Activated T-cell treated with anti-CD3 and anti-CD28 coated beads for 24 hours (primary cell): ENCODE measurements around the gene NHERF2.
"Not testable (repeated sequence)": the region's sequence is repeated elsewhere in the genome, so short reads cannot be mapped to it uniquely, and the experiment has no call there.

ENCODE experiments used
- DNase-seq: peaks from one replicate; pipeline ENCODE4 v3.0.0-alpha.2; 2020; ENCODE audit warnings: low read depth

Gene NHERF2

GRCh38 chr16:2028146-2028545 is 1.4 kb downstream of the NHERF2 start:
- DNase-seq: no peak

DNA sequence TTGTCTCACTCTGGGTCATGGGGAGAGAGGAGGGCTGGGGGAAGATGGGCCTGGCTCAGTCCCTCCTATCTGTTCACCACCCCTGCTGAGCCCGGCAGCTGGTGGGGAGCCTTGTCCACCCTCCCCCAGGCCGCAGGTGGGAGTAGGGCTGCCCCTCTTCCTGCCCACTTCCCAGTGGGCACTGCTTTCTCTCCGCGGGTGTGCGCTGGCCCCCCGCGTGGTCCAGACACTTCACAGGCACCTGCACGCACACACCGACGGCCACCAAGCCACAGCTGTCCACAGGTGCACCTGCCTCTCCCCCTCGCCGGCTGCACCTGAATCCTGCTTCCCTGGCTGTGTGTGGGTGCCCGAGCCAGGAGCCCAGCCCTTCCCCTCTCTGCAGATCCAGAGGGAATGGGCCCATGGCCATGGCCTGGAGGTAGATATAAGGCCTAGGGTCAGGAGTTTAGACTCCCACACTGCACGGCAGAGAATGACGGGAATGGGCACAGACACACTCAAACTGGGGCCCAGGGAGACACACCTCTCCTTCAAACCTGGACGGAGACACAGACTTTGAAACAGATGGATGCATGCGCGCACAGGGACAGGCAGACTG is 2.0 kb downstream of the NHERF2 start:
- DNase-seq: no peak

- no peak for DNase-seq
These were observed 2.6 kb downstream of the NHERF2 start for GRCh38 chr16:2029350-2029749.

GRCh38 chr16:2030036-2030435 is 3.3 kb downstream of the NHERF2 start:
- no peak for DNase-seq

- DNase-seq: no peak
These were observed 4.4 kb downstream of the NHERF2 start for GRCh38 chr16:2031081-2031577.

- no peak for DNase-seq
These were observed 5.8 kb downstream of the NHERF2 start for GRCh38 chr16:2032285-2033056.

DNA sequence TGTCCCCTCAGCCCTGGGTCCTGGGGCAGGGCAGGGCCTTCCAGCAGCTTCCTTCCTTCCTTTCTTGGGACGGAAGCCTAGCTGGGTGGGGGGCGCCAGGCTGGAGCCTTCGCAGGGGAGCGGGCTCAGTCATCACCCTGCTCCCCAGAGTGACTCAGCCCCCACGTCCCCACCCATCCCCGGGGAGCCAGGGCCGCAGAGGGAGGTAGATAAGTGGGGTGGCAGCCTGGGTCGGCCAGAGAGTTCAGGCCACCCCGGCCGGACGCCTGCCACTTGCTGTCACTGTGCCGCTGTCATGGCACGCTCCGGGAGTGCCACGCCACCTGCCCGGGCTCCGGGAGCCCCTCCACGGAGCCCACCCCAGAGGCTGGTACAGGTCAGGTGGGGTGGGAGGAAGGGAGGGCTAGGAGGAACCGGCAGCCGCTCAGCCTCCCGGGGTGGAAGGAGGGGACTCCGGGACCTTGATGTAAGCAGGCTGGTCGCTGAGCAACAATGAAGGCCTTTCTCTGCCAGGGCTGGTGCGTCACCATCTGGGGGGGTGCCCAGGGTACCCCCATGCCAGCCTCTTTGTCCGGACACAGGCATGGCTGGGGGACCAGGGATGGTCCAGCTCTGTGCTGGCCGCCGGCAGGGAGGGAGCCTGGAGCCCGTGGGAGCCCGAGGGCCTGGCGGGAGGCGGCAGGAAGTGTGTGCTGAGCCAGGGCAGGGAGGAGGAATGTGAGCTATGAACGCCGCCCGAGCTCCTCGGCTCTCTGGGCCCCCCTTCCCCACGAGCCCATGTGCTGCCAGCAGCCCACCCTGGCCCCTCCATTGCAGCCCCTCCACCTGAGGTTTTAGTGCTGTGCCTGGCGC is 6.6 kb downstream of the NHERF2 start:
- no peak for DNase-seq

GRCh38 chr16:2033909-2034695 is 7.4 kb downstream of the NHERF2 start:
- not testable (repeated sequence) for DNase-seq

GRCh38 chr16:2034696-2035430 is 8.2 kb downstream of the NHERF2 start:
- DNase-seq: no peak

DNA sequence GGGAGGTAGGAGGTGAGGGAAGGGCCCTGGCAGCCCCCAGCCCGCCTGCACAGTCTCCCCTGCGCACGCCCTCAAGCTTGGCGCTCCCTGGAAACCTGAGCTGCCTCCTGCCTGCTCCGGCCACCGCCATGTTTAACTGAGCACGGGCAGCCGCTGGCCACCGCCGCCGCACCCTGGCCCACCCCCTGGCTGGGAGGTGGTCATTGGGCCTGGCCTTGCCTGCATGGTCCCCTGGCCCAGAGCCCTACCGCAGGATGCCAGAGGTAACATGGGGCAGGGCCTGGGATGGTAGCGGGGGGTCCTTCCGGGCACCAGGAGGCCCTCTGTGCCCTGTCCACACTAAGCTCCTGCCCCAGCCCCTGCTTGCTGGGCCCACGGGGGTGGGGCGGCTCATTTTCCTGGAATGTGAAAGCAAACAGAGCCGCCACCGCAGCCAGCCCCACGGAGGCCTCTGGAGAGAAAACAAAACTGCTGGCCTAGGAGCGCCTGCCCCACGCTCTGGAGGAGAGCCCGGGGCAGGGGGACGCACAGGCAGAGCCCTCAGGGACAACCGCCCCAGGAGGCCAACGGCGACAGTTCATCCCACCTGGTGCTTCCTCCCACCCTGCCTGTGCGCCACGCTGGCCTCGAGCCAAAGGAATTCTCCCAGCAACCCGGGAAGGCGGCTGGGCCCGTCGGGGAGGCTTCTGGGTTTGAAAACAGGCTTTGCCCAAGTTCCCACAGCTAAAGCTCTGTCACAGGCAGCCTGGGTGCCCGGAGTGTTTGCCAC is 8.9 kb downstream of the NHERF2 start:
- no peak for DNase-seq

DNA sequence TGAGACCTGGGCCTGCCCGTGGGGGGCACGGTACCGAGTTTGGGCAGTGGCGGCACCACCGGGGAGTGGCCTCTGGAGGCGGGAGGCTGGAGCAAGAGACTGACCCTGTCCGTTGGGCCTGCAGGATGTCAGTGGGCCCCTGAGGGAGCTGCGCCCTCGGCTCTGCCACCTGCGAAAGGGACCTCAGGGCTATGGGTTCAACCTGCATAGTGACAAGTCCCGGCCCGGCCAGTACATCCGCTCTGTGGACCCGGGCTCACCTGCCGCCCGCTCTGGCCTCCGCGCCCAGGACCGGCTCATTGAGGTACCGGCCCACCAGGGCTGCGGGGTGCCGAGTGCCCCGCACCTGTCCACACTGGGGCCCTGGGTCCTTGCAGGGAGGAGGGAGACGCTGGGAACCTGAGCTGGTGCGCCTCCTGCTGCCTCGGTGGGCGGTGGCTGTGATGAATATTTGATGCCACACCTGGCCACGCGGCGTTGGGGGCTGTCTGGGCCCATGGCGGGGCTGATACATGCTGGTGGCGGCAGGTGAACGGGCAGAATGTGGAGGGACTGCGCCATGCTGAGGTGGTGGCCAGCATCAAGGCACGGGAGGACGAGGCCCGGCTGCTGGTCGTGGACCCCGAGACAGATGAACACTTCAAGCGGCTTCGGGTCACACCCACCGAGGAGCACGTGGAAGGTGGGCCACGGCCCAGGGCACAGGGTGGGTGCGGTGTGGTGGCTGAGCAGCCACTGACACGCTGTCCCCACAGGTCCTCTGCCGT is 9.7 kb downstream of the NHERF2 start:
- no peak for DNase-seq

DNA sequence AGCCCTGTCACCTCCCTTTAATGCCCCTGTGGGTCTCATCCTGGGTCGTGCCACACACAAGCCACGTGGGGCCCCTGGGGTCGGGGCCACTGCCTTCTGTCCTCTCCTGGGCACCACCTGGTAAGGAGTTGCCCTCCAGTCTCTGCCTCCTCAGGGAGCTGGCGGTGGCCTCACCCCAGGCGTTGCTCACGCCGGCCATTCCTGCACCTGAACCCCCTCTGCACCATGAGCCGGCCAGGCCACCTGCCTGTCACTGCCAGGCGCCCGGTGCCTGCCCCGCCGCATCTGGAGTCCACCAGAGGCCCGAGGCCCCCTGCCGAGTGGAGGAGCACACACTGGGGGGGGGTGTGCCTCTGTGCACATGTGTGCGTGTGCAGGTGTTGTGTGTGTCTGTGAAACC is 10.4 kb downstream of the NHERF2 start:
- no peak for DNase-seq

- DNase-seq: no peak
These were observed 11.1 kb downstream of the NHERF2 start for GRCh38 chr16:2037647-2038381.

DNA sequence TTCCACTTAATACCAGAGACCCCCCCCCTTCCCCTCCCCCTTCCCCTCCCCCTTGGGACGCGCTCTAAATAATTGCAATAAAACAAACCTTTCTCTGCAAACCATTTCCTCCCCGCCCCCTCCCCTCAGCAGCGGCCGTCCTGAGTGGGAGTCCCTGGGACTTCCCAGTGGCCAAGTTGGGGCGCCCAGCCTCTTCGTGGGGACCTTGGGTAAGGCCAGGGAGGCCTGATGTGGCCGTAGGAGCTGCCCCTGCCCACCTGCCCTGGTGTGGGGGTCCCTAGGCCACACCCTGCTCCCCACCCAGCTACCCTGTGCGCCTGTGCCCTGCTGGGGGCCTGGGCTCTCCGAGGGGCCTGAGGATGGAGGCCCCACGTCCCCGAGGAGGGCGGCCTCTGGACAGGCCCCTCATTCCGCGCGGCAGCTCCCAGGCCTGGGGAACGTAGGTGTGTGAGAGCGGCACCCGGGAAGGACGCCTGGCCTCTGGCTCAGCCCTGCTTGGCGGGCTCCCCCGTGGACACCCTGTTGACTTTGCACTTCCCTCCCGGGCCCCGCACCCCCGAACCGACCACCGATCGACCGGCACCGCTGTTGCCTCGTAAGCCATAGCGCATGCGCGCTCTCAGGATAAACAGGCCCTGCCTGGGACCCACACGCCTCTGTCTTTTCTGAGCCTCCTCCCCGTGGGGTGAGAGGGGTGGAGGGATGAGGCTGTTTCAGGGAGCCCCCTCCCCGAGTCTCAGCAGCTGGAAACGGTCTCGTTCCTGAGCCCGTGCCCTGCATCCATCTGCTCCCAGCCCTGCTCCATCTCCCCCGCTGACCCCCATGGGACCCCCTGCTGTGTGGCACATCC is 11.9 kb downstream of the NHERF2 start:
- DNase-seq: no peak

DNA sequence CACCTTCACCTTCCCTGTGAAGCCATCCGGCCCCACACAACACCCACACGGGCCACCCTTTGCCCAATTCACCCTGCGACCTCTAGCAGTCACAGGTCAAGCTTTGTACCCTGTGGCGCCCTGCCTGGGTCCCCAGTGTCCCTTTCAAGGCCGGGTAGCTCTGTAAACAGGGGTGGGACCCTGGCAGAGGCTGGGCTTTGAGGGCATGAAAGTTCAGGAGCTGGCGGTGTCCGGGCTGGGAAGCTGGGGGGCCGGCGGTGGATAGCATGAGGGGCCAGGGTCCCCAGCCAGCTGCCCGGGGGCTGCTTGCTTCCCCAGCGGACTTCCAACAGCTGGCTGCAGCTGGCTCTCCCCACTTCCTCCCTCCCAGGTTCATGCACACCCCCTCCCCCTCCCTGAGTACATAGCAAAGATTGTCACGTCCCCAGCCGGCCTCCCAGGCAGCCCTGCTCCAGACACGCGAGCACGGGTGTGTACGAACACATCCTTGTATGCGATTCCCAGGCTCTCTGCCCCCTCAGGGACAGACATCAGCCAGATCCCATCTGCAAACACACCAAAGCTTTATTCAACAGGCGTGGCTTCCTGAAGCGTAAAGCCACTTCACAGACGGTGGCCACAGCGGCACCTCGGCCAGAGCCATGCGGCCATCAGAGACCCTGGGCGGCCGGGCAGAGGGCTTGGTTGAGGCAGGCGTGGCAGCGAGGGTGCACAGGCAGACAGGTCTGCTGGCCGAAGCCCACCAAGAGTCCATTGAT is 12.8 kb downstream of the NHERF2 start:
- no peak for DNase-seq

DNA sequence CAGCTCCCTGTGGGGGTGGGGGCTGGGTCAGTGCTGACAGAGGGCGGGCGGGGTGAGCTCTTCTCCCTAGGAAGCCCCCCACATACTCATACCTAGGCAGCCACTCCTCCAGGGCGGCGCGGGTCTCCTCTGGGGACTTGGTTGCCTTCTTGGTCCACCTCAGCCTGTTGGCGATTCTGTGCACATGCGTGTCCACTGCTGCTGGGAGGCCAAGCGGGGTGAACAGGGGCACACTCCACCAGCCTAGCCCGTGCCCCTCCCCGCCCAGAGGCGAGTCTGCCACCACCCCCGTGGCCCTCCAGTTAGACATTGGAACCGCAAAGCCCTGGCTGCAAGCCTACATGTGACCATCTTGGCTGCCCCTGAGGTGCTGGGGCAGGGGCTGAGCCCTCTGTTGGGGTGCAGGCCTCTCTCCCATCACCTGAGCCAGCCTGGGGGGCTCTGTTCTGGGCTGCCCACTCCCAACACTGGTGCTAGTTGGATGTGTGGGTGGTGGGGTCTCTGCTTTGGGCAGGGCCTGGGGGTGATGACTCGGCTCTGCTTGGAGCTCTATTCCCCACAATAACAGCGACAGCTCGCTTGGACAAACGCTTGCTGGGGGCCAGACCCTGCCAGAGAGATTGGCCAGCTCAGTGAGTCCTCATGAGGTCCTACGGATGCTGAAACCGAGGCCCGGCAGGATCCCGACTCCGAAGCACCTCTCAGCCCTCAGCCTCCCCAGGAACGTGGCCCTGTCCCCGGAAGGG is 13.5 kb downstream of the NHERF2 start:
- DNase-seq: no peak
